Activated CD4-positive, alpha-beta T cell treated with anti-CD3 and anti-CD28 coated beads, Interleukin-2, amount 10 ng/mL, durations not matched to agents 7 days and 5 days (primary cell): Measurements from ENCODE around the gene RAB3D. TPM values are rescaled to one million over a fixed set of nuclear protein-coding genes. Genes with fewer than 3 reads are reported as not detected.
A peak's percentile ranks its signal among the peaks of the same experiment; 100 is the strongest.
"Not testable (repeated sequence)": the region's sequence is repeated elsewhere in the genome, so short reads cannot be mapped to it uniquely, and the experiment has no call there.

ENCODE experiments used
- CTCF ChIA-PET: fragments of 350-600 bp; sonication (Branson Sonifier 250); formaldehyde crosslinking; loops from one replicate; lab custom pipeline; 2021; ENCODE audit warnings: antibody characterized with exemption; lab: Charles Lee
- POLR2A ChIA-PET: fragments of 350-600 bp; sonication (Branson Sonifier 250); formaldehyde crosslinking; loops from one replicate; lab custom pipeline; 2021; ENCODE audit warnings: antibody characterized with exemption; lab: Charles Lee
- DNase-seq: peaks from one replicate; pipeline ENCODE4 v3.0.0-alpha.2; 2020
- H3K27ac Mint-ChIP-seq: one replicate; pipeline ENCODE4 v1.8.0; 2021; ENCODE audit warnings: mild to moderate bottlenecking, moderate library complexity, mixed read lengths
- H3K27me3 Mint-ChIP-seq: one replicate; pipeline ENCODE4 v1.8.0; 2021; ENCODE audit warnings: mixed read lengths
- H3K36me3 Mint-ChIP-seq: one replicate; pipeline ENCODE4 v1.8.0; 2021; ENCODE audit warnings: low read depth, mixed read lengths
- H3K4me1 Mint-ChIP-seq: one replicate; pipeline ENCODE4 v1.8.0; 2021; ENCODE audit warnings: mixed read lengths
- H3K4me3 Mint-ChIP-seq: one replicate; pipeline ENCODE4 v1.8.0; 2021; ENCODE audit warnings: mild to moderate bottlenecking, moderate library complexity, mixed read lengths
- H3K9me3 Mint-ChIP-seq: one replicate; pipeline ENCODE4 v1.8.0; 2021; ENCODE audit warnings: mixed read lengths
- total RNA-seq, 2 experiments: library from RNA; stranded (reverse); gene quantifications; one replicate each; pipeline ENCODE4 v1.2.3, GENCODE V29; 2021

RAB3D gene
- total RNA-seq, 2 experiments from 2014 or later = 3.2 to 3.6 TPM

- POLR2A ChIA-PET = interaction anchor here (0.7 kb wide), 1 partner anchor 52 kb away, joined by 3 read pairs; no protein-coding TSS in a partner anchor
- Mint-ChIP-seq H3K27me3 (peaks cover 4% of the 10 kb centered on the region), H3K4me1 (peaks cover 17% of the 10 kb centered on the region), H3K27ac (peak overlapping the region; percentile 88), H3K4me3 (no peak overlapping the region), H3K36me3 (peaks cover 2% of the 10 kb centered on the region), H3K9me3 (no peaks in the 10 kb centered on the region)
- DNase-seq = no peak
- CTCF ChIA-PET = interaction anchor here (1.1 to 4.4 kb wide), 3 partner anchors 50 to 158 kb away, joined by 3 to 17 read pairs (median 5); partner anchors contain the start of gene SWSAP1
Observed at GRCh38 chr19:11324748-11325389, 14.6 kb downstream of the RAB3D start.

GRCh38 chr19:11324079-11324661 is 15.3 kb downstream of the RAB3D start:
- Mint-ChIP-seq H3K4me3 (peak overlapping the region; percentile 55), H3K27me3 (peaks cover 4% of the 10 kb centered on the region), H3K27ac (peak overlapping the region; percentile 88), H3K36me3 (peaks cover 2% of the 10 kb centered on the region), H3K9me3 (no peaks in the 10 kb centered on the region), H3K4me1 (peaks cover 17% of the 10 kb centered on the region)
- DNase-seq = peak; percentile 52
- ChIA-PET CTCF (interaction anchor here (0.7 to 4.4 kb wide), 4 partner anchors 51 to 158 kb away, joined by 3 to 17 read pairs (median 4); partner anchors contain the start of gene PRKCSH), POLR2A (interaction anchor here (0.7 to 1.0 kb wide), 2 partner anchors 22 to 51 kb away, joined by 3 to 4 read pairs; partner anchors contain the start of gene TMEM205)

- H3K9me3 Mint-ChIP-seq = no peaks in the 10 kb centered on the region
- peaks cover 9% of the 10 kb centered on the region for H3K27me3 Mint-ChIP-seq
- H3K27ac Mint-ChIP-seq = peak overlapping the region; percentile 88
- POLR2A ChIA-PET = interaction anchor here (0.6 to 1.0 kb wide), 2 partner anchors 17 to 22 kb away, joined by 4 to 5 read pairs; partner anchors contain the start of gene TMEM205
- H3K4me3 Mint-ChIP-seq = peak overlapping the region; percentile 55
- H3K4me1 Mint-ChIP-seq = peaks cover 17% of the 10 kb centered on the region
- CTCF ChIA-PET = interaction anchor here (0.7 to 2.1 kb wide), 6 partner anchors 9 to 159 kb away, joined by 3 to 5 read pairs (median 3); partner anchors contain the start of gene PRKCSH
- H3K36me3 Mint-ChIP-seq = peaks cover 2% of the 10 kb centered on the region
- DNase-seq = no peak
Observed at GRCh38 chr19:11323601-11324078, 15.8 kb downstream of the RAB3D start.

- DNase-seq = no peak
- Mint-ChIP-seq H3K4me1 (peaks cover 17% of the 10 kb centered on the region), H3K9me3 (no peaks in the 10 kb centered on the region), H3K27ac (no peak overlapping the region), H3K27me3 (peaks cover 15% of the 10 kb centered on the region), H3K36me3 (peaks cover 2% of the 10 kb centered on the region), H3K4me3 (no peak overlapping the region)
- CTCF ChIA-PET = interaction anchor here (0.6 to 1.7 kb wide), 9 partner anchors 10 to 386 kb away, joined by 3 to 4 read pairs (median 3); partner anchors contain the start of genes ODAD3 and PRKCSH
- POLR2A ChIA-PET = no interaction called here
Observed at GRCh38 chr19:11322269-11323024, 17.0 kb downstream of the RAB3D start.

GRCh38 chr19:11321191-11322126 is 18.0 kb downstream of the RAB3D start:
- H3K4me1 Mint-ChIP-seq = peaks cover 17% of the 10 kb centered on the region
- ChIA-PET POLR2A (no interaction called here), CTCF (interaction anchor here (0.9 to 1.3 kb wide), 2 partner anchors 11 to 24 kb away, joined by 3 to 4 read pairs; no protein-coding TSS in a partner anchor)
- no peak for DNase-seq
- no peak overlapping the region for H3K4me3 Mint-ChIP-seq
- peak overlapping the region; percentile 20 for H3K27ac Mint-ChIP-seq
- H3K9me3 Mint-ChIP-seq = no peaks in the 10 kb centered on the region
- peaks cover 2% of the 10 kb centered on the region for H3K36me3 Mint-ChIP-seq
- peaks cover 17% of the 10 kb centered on the region for H3K27me3 Mint-ChIP-seq

GRCh38 chr19:11320278-11320995 is 19.0 kb downstream of the RAB3D start:
- POLR2A ChIA-PET, H3K4me3 Mint-ChIP-seq: not testable (repeated sequence)
- CTCF ChIA-PET = interaction anchor here (0.9 kb wide), 1 partner anchor 12 kb away, joined by 3 read pairs; no protein-coding TSS in a partner anchor

GRCh38 chr19:11306337-11306736 is 33.1 kb downstream of the RAB3D start:
- H3K27me3 Mint-ChIP-seq = no peaks in the 10 kb centered on the region
- H3K27ac Mint-ChIP-seq = no peak overlapping the region
- no peaks in the 10 kb centered on the region for H3K9me3 Mint-ChIP-seq
- no peak overlapping the region for H3K4me3 Mint-ChIP-seq
- no peaks in the 10 kb centered on the region for H3K36me3 Mint-ChIP-seq
- ChIA-PET CTCF (interaction anchor here (1.4 kb wide), 1 partner anchor 176 kb away, joined by 6 read pairs; no protein-coding TSS in a partner anchor), POLR2A (interaction anchor here (0.5 kb wide), 1 partner anchor 17 kb away, joined by 5 read pairs; no protein-coding TSS in a partner anchor)
- H3K4me1 Mint-ChIP-seq = no peaks in the 10 kb centered on the region
- no peak for DNase-seq

More at GRCh38 chr19:11320278-11320995, 19.0 kb downstream of the RAB3D start:
- peaks cover 17% of the 10 kb centered on the region for H3K4me1 Mint-ChIP-seq
- not testable (repeated sequence) for H3K9me3 Mint-ChIP-seq, H3K36me3 Mint-ChIP-seq, DNase-seq, H3K27ac Mint-ChIP-seq
- H3K27me3 Mint-ChIP-seq = peaks cover 17% of the 10 kb centered on the region

- Mint-ChIP-seq H3K4me3 (no peak overlapping the region), H3K36me3 (no peaks in the 10 kb centered on the region), H3K27ac (no peak overlapping the region), H3K9me3 (no peaks in the 10 kb centered on the region), H3K4me1 (no peaks in the 10 kb centered on the region), H3K27me3 (peaks cover 9% of the 10 kb centered on the region)
- DNase-seq = no peak
- CTCF ChIA-PET = no interaction called here
- POLR2A ChIA-PET = no interaction called here
Observed at GRCh38 chr19:11304936-11305335, 34.5 kb downstream of the RAB3D start.

- Mint-ChIP-seq H3K27ac (no peak overlapping the region), H3K27me3 (peaks cover 19% of the 10 kb centered on the region), H3K9me3 (no peaks in the 10 kb centered on the region), H3K4me1 (no peaks in the 10 kb centered on the region), H3K4me3 (no peak overlapping the region), H3K36me3 (no peaks in the 10 kb centered on the region)
- DNase-seq = no peak
- CTCF ChIA-PET = no interaction called here
- POLR2A ChIA-PET = no interaction called here
Observed at GRCh38 chr19:11300811-11301120, 38.7 kb downstream of the RAB3D start.

- Mint-ChIP-seq H3K4me1 (no peaks in the 10 kb centered on the region), H3K9me3 (no peaks in the 10 kb centered on the region), H3K27me3 (peaks cover 25% of the 10 kb centered on the region), H3K36me3 (no peaks in the 10 kb centered on the region), H3K27ac (no peak overlapping the region), H3K4me3 (no peak overlapping the region)
- ChIA-PET POLR2A (interaction anchor here (0.6 kb wide), 1 partner anchor 129 kb away, joined by 4 read pairs; no protein-coding TSS in a partner anchor), CTCF (no interaction called here)
- DNase-seq = no peak
Observed at GRCh38 chr19:11299946-11300810, 39.3 kb downstream of the RAB3D start.
